ENCODE measurements around the gene MGLL. TPM values are rescaled to one million over a fixed set of nuclear protein-coding genes. Genes with fewer than 3 reads are reported as not detected.
A peak's percentile ranks its signal among the peaks of the same experiment; 100 is the strongest.
"Not testable (repeated sequence)": the region's sequence is repeated elsewhere in the genome, so short reads cannot be mapped to it uniquely, and the experiment has no call there.

MGLL gene
- total RNA-seq, 6 experiments from 2014 or later = 128 to 144 (median 129) TPM

GRCh38 chr3:127707851-127708411 lies 114.4 kb downstream of the MGLL start:
- TF ChIP-seq CTCF (IDR thresholded peaks at IDR 0.05) = no peak
- Mint-ChIP-seq H3K9me3 (peaks cover 8% of the 10 kb centered on the region; the same call in 1 of the 2 replicates), H3K27ac (no peak overlapping the region), H3K4me1 (ENCODE audit: low read depth) (peaks cover 18% of the 10 kb centered on the region), H3K27me3 (ENCODE audit: insufficient read depth) (peaks cover under 1% of the 10 kb centered on the region; the same call in 1 of the 2 replicates), H3K4me3 (no peak overlapping the region), H3K36me3 (ENCODE audit: low read depth) (peaks cover 38% of the 10 kb centered on the region)
- no peak for DNase-seq

- no peak for TF ChIP-seq CTCF (IDR thresholded peaks at IDR 0.05)
- no peak overlapping the region for H3K27ac Mint-ChIP-seq
- peaks cover 39% of the 10 kb centered on the region for H3K36me3 Mint-ChIP-seq (ENCODE audit: low read depth)
- peaks cover 8% of the 10 kb centered on the region; the same call in 1 of the 2 replicates for H3K9me3 Mint-ChIP-seq
- peaks cover 22% of the 10 kb centered on the region for H3K4me1 Mint-ChIP-seq (ENCODE audit: low read depth)
- peaks cover 2% of the 10 kb centered on the region; the same call in 1 of the 2 replicates for H3K27me3 Mint-ChIP-seq (ENCODE audit: insufficient read depth)
- DNase-seq = no peak
- H3K4me3 Mint-ChIP-seq = no peak overlapping the region
Observed at GRCh38 chr3:127706785-127707351, 115.4 kb downstream of the MGLL start.

GRCh38 chr3:127706312-127706711 lies 116.0 kb downstream of the MGLL start:
- Mint-ChIP-seq H3K9me3 (peaks cover 8% of the 10 kb centered on the region; the same call in 1 of the 2 replicates), H3K27ac (no peak overlapping the region), H3K27me3 (ENCODE audit: insufficient read depth) (peaks cover 2% of the 10 kb centered on the region; the same call in 1 of the 2 replicates), H3K4me1 (ENCODE audit: low read depth) (peaks cover 22% of the 10 kb centered on the region), H3K4me3 (no peak overlapping the region), H3K36me3 (ENCODE audit: low read depth) (peaks cover 39% of the 10 kb centered on the region)
- TF ChIP-seq CTCF (IDR thresholded peaks at IDR 0.05) = no peak
- no peak for DNase-seq

- H3K27ac Mint-ChIP-seq; DNase-seq; H3K4me3 Mint-ChIP-seq; H3K9me3 Mint-ChIP-seq; H3K27me3 Mint-ChIP-seq (ENCODE audit: insufficient read depth): not testable (repeated sequence)
- Mint-ChIP-seq H3K4me1 (ENCODE audit: low read depth) (peaks cover 14% of the 10 kb centered on the region), H3K36me3 (ENCODE audit: low read depth) (peaks cover 35% of the 10 kb centered on the region)
Observed at GRCh38 chr3:127704840-127705239, 117.5 kb downstream of the MGLL start.

GRCh38 chr3:127702151-127702578 lies 120.2 kb downstream of the MGLL start:
- Mint-ChIP-seq H3K4me1 (ENCODE audit: low read depth) (peaks cover 34% of the 10 kb centered on the region), H3K4me3 (no peak overlapping the region), H3K27ac (no peak overlapping the region), H3K9me3 (peaks cover 8% of the 10 kb centered on the region; the same call in 1 of the 2 replicates), H3K27me3 (ENCODE audit: insufficient read depth) (peaks cover 2% of the 10 kb centered on the region), H3K36me3 (ENCODE audit: low read depth) (peaks cover 35% of the 10 kb centered on the region)
- DNase-seq = no peak
- TF ChIP-seq CTCF (IDR thresholded peaks at IDR 0.05) = no peak

- Mint-ChIP-seq H3K27me3 (ENCODE audit: insufficient read depth) (peaks cover 2% of the 10 kb centered on the region), H3K4me1 (ENCODE audit: low read depth) (peaks cover 41% of the 10 kb centered on the region), H3K9me3 (peaks cover 8% of the 10 kb centered on the region; the same call in 1 of the 2 replicates), H3K36me3 (ENCODE audit: low read depth) (peaks cover 35% of the 10 kb centered on the region), H3K4me3 (no peak overlapping the region), H3K27ac (peak overlapping the region; percentile 39; the same call in 1 of the 2 replicates)
- no peak for DNase-seq
- no peak for TF ChIP-seq CTCF (IDR thresholded peaks at IDR 0.05)
Observed at GRCh38 chr3:127701280-127701911, 120.9 kb downstream of the MGLL start.

All from HFFc6 (cell line).